ENCODE data around the gene IL7R. TPM values are rescaled to one million over a fixed set of nuclear protein-coding genes. Genes with fewer than 3 reads are reported as not detected.

Gene IL7R
- total RNA-seq, 1 experiment from 2014 or later = not detected

GRCh38 chr5:35838370-35839042 lies 18.2 kb upstream of the IL7R start:
- Histone ChIP-seq H3K4ac (ENCODE audit: low read depth, low read length) (no peak overlapping the region), H3K14ac (ENCODE audit: insufficient read depth, low read length) (no peak overlapping the region), H3K79me1 (ENCODE audit: insufficient read depth, low read depth, low read length, poor library complexity, severe bottlenecking) (no peaks in the 10 kb centered on the region), H2BK120ac (ENCODE audit: low read depth, low read length, poor library complexity, severe bottlenecking) (no peak overlapping the region), H2BK12ac (ENCODE audit: insufficient read length, low read depth, low read length) (no peak overlapping the region), H3K23me2 (ENCODE audit: insufficient read length, low read depth, low read length, poor library complexity, severe bottlenecking) (no peaks in the 10 kb centered on the region), H3K4me1 (ENCODE audit: insufficient read depth, low read length) (no peaks in the 10 kb centered on the region), H3K27me3 (ENCODE audit: insufficient read depth, low read length) (no peaks in the 10 kb centered on the region), H4K20me1 (ENCODE audit: control insufficient read depth, insufficient read depth, insufficient read length) (no peaks in the 10 kb centered on the region), H3K23ac (ENCODE audit: insufficient read length, low read depth, low read length) (no peak overlapping the region), H4K5ac (ENCODE audit: insufficient read length, low read depth, low read length) (no peak overlapping the region), H3K79me2 (ENCODE audit: insufficient read depth, low read length) (no peaks in the 10 kb centered on the region), H4K8ac (replicated peaks; ENCODE audit: insufficient read length, low read depth, low read length) (no peak overlapping the region), H3K56ac (ENCODE audit: insufficient read length, low read depth, low read length) (no peak overlapping the region), H2BK5ac (ENCODE audit: insufficient read length, low read length) (no peak overlapping the region), H3T11ph (ENCODE audit: low read length) (no peak overlapping the region), H3K9me3 (ENCODE audit: control insufficient read depth, low read depth, low read length) (no peaks in the 10 kb centered on the region), H2BK15ac (ENCODE audit: low read depth, low read length) (no peak overlapping the region), H3K27ac (ENCODE audit: insufficient read length, low read depth, low read length) (no peak overlapping the region), H2BK20ac (ENCODE audit: low read depth, low read length, poor library complexity, severe bottlenecking) (no peak overlapping the region), H2AK5ac (ENCODE audit: insufficient read length, low read length) (no peak overlapping the region), H3K4me2 (ENCODE audit: insufficient read depth, insufficient read length, low read length) (no peak overlapping the region), H3K9ac (ENCODE audit: extremely low read depth, insufficient read length, low read length) (no peak overlapping the region), H2AFZ (ENCODE audit: low read length) (no peak overlapping the region), H3K18ac (ENCODE audit: insufficient read length, low read depth, low read length) (no peak overlapping the region), H4K91ac (ENCODE audit: insufficient read length, low read depth, low read length) (no peak overlapping the region)
- TF ChIP-seq CTCF (conservative IDR thresholded peaks at IDR 0.05) = no peak
- DNase-seq = no peak
- Mint-ChIP-seq H3K27ac (no peak overlapping the region), H3K36me3 (ENCODE audit: insufficient read depth in 1 of 3, low read depth in 3 of 3) (peaks cover 0 to 4% (median 0%) of the 10 kb centered on the region in 3 experiments; a peak in 1 of 7 replicates), H3K4me3 (no peak overlapping the region), H3K27me3 (ENCODE audit: low read depth) (no peaks in the 10 kb centered on the region), H3K4me1 (no peaks in the 10 kb centered on the region), H3K9me3 (peaks cover 15 to 18% of the 10 kb centered on the region in 2 experiments)
- no CpG with 5 or more reads among the region's 5 CpGs for WGBS (ENCODE audit: extremely low coverage, insufficient read length, low lambda C conversion rate)
